GM19324 (cell line): Measurements from ENCODE around the gene LELP1.
A peak's percentile ranks its signal among the peaks of the same experiment; 100 is the strongest.
"Not testable (repeated sequence)": the region's sequence is repeated elsewhere in the genome, so short reads cannot be mapped to it uniquely, and the experiment has no call there.

Experiments used
- ATAC-seq: cut with Tn5 transposase; IDR thresholded peaks from one replicate; pipeline ENCODE4 v1.9.1; 2021; ENCODE audit warnings: mild to moderate bottlenecking, moderate library complexity; ENCODE audit not compliant: unreplicated experiment, low FRiP score

Gene LELP1

DNA sequence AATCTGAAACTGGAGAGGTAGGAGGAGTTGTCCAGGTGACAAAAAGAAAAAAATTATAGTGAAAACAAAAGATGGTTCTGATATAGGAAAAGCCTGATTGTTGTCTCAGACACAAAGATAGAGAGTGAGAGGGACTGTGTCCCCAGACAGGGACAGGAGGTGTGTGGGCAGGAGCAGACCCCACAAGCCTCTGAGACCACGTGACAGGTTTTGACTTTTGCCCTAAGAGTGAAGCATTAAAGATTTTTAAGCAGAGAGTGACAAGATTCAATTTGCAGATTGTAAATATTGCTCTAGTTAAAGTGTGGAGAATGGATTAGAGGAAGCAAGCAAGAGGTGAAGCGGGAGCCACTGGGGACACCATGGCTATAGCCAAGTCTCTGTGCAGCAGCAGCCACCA lies 24.6 kb downstream of the LELP1 start:
- no peak for ATAC-seq

DNA sequence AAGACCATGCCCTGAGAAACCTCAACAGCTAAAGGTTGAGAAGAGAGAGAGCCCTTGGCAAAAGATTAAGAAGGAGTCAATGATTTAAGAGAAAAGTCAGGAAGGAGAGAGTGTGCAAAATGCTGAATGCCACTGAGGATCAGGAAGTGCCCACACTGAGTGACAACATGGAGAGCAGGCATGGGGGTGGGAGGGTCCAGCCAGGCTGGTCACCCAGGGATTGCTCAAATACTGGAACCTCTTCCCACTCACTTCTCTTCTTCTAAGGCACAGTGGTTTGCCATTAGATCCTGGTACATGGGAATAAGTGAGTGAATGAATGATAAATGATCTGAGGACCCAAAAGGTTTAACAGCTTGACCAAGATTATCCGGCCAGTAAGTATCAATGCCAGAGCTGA lies 25.3 kb downstream of the LELP1 start:
- ATAC-seq = no peak

DNA sequence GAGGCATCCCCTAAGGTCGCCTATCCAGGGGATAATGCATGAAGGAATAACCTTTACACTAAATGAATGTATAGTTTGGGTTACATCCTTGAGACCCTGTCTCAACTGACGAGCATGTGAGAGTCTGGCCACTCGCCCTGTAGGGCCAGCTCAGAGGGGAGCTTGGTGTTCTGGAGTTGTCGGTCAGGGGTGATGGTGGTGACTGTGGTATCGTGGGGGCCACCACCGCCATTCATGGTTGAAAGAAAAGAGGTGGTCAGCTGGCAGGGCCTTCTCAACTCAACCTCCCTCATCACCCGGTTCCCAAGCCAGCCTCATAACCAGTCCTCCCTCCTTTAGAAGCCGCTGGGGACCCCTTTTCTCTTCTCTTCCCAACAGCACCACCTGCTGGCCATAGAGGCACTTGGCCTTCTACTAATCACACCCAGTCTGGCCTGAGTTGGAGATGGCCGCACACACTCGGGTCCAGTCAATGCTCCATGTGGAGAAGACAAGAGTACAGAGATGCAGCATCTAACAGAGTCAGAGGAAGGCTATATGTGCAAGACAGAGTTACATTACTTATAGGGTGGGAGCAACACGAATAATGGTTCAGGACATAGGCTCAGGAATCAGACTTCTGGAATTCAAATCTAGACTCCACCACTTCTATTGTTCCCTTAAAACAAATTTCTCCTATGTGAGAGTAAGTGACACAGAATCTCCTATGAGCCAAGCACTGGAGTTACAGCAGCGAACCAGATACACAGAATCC lies 26.0 kb downstream of the LELP1 start:
- ATAC-seq = not testable (repeated sequence)

DNA sequence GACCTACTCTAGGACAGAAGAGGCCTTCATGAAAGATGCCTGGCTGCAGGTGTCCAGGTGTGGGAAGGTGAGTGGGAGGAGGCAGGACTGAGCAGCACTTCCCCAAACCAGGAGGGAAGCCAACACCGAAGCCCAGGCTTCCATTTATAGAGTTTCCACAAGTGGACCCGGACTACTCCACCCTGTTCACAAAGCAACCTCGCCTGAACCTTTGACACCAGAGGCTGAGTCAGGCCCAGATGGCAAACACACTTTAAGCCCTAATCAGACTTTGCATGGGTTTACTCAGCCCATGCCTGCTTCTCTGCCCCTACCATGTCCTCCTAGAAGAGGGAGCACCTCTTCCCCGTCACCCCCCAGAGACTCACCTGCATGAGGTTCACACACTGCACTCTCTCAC lies 28.1 kb downstream of the LELP1 start:
- no peak for ATAC-seq

DNA sequence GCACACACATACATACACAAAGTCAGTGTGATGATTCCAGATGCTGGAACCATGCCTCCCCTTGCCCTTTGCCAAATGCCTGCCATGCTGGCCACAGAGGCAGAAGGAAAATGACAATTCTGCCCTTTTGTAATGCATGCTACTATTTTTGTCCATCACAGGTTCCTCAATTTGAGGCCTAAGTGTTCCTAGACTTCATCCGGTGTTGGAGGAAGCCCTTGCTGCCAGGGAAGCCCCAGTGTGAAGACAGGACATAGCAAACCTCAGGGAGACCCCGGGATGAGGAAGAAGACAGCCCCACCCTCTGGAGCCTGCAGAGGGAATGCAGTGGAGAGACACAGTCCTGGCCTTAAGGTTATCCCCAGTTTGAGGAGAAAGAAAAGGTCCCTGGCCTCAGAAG lies 28.6 kb downstream of the LELP1 start:
- no peak for ATAC-seq

DNA sequence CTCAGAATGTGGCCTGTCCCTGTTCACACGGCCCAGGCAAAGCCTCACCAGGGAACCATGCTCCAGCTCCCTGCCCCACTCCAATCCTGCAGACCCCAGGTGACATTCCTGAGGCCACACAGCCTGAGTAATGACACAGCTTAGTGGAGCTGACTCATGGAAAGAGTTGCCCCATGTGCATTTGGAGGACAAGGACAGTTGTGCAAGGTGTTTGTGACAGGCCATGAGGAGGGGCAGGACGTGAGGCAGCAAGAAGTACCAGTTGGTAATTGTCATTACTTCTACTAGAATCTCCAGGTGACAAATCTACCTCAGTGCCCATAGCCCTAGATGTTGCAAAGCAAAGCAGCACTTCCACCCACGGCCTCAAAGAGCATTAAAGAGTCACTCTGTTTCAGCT lies 29.3 kb downstream of the LELP1 start:
- no peak for ATAC-seq

DNA sequence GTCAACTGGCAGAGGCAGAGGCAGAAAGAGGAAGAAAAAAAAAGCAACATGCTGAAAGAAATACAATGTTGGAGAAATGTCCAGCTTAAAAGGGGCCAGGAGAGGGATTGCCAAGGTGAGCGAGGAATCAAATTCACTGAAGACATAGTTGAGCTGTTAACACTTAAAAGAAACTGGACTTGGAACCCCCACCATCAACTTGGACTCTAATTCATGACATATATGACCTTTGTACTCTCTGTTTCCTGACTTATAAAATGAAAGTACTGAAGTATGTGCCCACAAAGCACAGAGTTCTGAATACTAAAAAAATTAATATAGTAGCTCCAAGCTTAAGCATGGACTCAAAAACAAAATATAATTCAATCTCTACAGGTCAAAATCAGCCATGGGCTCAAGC lies 30.2 kb downstream of the LELP1 start:
- ATAC-seq = no peak

DNA sequence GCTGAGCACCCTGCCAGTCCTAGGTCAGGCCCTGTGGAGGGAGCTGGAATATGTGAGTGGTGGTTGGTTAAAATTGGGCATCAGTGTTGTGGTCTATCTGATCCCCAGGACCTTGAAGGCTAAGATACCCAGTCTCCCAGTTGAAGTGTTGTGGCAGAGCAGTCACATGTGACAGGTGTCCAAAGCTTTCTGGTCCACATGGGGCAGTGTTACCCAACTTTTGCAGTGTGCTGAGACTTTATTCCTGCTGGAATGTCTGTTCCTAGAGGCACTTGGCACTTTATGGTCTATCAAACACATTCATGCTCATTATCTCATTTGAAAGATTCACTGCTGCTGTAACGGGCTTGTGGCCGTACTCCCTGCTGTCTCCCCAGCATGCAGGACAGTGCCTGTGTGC lies 35.3 kb downstream of the LELP1 start:
- no peak for ATAC-seq

DNA sequence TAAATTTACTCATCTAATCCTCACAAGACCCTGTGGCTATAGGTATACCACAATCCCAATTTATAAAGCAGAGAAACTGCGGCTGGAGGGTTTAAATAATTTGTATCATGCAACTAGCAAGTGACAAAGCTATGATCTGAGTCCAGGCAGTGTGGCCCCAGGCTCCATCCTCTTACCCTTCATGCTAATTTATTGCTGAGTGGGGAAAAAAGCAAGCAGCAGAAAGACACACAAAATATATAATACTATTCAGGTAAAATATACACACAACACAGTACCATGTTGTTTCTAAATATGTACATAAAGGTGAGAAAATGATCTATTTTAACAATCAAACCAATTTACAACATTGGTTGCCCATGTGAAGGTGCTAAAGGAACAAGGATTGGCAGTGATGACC lies 38.9 kb downstream of the LELP1 start:
- ATAC-seq = no peak

DNA sequence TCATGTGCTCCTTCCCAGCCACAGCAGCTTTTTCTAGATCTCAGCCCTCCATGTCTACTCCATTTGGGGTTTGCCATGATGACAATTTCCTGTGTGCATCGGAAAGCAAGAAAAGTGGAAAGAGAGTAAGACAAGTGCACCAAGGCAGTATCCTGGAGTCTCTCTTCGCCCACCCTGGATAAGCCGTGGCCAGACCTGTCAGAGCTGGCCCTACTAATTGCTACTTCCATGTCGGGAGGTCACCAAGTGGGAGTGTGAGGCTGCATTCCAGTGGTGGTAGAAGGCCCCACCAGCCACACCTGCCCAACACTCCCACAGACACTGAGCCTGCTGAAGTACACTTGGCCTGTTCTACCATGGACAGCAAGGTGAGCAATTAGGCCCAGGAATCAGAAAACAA lies 42.2 kb downstream of the LELP1 start:
- ATAC-seq = no peak

DNA sequence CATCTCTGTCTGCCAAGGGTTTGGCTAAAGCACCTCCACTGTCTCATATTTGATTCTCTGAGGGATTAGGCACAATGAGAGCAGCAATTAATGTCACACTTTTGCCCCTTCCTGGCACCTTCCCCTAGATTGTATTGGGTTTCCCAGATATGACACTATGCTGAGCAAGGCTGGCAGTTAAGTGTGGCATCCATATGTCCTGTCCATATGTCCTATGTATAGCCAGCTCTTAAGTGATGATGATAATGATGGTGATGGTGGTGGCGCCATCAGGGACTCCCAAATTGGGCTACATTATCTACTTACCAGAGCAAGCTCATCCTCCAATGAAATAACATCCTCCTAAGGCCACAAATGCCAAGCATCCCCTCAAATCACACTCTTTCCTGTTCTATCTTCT lies 42.8 kb downstream of the LELP1 start:
- no peak for ATAC-seq

DNA sequence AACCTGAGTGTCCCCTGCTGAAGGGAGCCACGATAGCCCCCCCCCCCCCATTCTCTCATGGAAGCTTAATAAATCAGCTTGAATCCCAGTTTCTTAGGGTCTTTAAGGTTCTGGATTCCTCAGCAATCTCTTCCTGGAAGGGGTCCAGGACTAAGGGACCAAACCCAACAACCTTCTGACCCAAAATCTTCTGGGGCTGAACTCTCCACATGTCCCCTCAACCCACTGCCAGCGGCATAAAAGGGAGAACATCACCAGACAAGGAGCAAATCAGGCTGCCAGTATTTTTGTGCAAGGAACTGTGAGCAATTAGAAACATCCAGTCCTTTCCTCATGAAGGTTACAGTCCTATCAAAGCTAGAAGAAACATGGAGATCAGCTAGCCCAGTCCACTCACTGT lies 43.6 kb downstream of the LELP1 start:
- no peak for ATAC-seq

DNA sequence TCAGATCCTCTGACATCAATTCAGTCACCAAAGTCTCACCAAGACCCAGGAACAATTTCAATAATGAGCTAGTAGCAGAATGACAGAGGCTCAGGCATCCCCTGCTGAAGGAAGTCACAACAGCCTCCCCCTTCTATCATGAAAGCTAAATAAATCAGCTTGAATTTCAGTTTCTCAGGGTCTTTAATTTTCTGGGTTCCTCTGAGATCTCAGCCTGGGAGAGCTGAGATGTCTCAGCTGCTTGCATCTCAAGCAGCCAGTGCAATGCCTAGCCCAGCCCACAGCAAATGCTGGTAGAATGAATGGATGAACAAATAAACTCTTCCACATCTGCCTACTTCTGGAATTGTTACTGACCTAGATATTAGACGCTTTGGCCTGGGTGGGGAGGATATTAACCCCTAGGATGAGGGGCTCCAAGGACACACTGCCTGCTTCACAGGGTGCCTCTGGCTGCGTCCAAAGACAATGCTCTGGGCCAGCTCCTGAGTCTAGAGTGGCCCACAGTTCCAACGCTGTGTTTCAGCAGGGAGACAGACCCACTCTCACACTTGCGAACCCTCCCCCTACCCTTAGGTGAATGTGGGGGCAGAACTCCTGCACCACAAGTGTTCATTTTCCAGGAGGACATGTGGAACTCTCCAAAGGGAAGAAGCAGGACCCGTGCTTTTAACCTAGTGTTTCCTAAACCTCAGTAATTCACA lies 45.1 kb downstream of the LELP1 start:
- ATAC-seq = no peak

DNA sequence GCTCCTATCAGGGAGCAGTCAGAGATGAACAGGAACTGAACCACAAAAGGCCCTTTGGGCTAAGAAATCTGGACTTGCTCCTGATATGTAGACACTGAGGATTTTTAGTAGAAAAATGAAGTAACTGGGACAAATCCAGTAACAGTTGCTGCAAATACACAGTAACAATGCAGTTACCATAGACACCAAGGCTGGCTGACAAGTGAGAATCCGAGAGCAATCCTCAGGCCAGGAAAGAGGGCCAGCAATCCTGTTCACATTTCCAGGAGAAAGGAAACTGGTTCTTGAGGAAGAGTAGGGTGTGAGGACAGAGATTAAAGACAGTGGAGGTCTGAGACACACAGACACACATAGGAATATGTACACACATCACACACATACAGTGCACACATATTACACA lies 46.9 kb downstream of the LELP1 start:
- no peak for ATAC-seq

DNA sequence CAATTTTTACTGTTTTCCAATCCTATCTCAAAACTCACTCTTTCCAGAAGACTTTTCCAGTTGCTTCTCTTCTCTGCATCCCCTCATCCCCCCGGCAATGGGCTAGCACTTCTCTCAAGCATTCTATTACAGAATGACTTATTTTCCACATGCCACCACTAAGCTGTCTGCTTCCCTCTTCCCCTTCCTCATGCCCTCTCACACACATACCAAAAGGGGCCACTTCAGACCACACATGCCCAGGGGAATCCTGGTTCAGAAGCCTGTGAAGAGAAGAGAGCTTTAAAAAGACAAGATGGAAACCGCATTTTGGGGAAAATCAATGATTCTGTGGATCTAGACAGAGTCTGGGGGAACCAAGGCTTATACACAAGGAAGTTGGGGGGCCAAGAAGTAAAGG lies 47.9 kb downstream of the LELP1 start:
- no peak for ATAC-seq

DNA sequence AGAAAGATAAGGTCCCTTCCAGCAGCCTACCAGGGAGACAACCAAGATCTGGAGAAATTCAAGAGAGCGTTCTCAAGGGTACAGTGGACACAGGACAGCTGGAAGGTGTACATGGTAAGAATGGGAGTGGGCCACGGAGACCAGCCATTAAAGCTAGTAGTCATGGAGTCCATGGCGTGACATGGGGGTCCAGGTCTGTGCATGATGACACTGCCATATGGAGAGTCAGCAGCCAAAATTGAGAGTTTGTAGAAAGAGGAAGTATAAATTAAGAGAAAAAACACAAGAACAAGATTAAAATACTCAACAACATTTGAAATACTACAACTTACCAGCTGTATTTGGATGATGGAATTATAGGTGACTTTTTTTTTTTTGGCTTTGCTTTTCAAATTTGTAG lies 48.3 kb downstream of the LELP1 start:
- ATAC-seq = no peak

DNA sequence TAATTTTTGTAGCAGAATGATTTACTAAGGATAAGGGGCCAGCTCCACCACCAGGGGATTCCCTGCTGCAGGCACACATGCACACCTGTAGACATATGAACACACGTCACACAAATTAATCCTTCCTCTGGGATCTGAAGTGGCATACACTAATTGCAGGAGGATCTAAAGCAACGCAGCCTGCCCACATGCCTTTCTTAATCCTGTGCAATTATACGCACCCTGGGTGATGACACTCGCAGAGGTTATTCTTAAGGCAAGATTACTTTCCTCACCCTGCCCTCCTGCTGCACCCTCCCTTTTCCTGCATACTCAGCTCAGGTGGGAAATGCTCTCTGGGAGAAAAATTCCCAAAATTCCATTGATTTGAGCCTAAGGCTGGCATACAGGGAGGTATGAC lies 48.8 kb downstream of the LELP1 start:
- no peak for ATAC-seq

DNA sequence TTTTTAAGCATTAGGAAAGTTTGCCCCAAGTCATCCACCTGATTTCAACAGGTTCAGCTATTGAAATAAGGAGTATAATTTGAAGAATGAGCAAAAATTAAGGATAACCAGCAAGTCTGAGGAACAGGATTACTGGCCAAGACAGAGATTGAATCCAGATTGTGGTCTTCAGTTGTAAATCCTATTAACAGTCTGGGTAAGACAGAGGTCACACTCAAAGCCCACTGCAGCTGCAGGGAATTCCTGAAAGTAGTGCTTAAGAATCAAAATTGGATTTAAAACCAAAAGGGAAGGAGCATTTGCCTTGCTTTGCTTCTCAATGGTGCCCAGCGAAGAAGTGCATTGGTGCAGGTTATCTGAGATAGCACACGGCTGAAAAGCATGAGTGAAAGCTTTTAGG lies 49.8 kb downstream of the LELP1 start:
- ATAC-seq = no peak

DNA sequence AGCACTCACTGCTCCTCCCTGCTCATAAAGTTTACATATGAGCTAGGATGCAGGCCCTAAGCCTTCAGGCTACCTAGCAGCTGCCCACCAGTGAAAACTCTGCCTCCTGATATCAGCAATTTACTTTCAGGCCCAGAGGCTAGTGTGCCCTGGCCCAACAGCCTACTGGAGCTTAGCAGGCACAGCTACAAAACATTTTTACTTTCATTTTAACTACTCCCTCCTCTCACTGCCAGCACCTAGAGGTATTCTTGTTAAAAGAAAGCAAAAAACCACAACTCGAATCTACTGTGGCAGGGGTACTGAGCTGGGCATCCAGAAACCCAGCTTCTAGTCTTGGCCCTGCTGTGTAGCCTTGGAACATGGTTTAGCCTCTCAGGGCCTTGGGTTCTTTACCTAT lies 50.5 kb downstream of the LELP1 start:
- ATAC-seq = peak; percentile 71
